ENCODE data around the gene FAM174C.

DNA sequence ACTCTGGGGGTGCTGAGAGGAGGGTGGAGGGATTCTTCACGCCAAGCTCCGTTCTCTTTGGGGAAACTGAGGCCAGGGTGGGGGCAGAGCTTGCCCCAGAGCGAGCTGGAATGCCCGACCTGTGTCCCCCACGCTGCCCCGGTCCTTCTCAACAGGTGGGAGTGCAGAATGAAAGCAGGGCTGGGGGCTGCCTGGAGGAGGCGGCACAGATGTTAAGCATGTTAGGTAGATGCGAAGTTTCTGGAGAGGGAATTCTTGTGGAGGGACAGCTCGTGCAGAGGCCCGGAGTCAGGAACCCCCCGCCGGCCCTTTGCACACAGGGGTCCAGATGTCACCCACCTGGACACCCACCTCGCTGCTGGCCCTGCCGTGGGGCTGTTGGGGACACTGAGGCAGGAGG is 19.4 kb downstream of the FAM174C start:
- TF ChIP-seq, protein P1, sequence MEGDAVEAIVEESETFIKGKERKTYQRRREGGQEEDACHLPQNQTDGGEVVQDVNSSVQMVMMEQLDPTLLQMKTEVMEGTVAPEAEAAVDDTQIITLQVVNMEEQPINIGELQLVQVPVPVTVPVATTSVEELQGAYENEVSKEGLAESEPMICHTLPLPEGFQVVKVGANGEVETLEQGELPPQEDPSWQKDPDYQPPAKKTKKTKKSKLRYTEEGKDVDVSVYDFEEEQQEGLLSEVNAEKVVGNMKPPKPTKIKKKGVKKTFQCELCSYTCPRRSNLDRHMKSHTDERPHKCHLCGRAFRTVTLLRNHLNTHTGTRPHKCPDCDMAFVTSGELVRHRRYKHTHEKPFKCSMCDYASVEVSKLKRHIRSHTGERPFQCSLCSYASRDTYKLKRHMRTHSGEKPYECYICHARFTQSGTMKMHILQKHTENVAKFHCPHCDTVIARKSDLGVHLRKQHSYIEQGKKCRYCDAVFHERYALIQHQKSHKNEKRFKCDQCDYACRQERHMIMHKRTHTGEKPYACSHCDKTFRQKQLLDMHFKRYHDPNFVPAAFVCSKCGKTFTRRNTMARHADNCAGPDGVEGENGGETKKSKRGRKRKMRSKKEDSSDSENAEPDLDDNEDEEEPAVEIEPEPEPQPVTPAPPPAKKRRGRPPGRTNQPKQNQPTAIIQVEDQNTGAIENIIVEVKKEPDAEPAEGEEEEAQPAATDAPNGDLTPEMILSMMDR (IDR thresholded peaks at IDR 0.05; ENCODE audit: low read depth, low read length, missing input control) = no peak
- TF ChIP-seq JUND (IDR thresholded peaks at IDR 0.05) (no peak), NR2F2 (IDR thresholded peaks at IDR 0.05) (no peak)

All from liver (tissue), 3 donors.